ENCODE measurements around the gene CRCP. TPM values are rescaled to one million over a fixed set of nuclear protein-coding genes. Genes with fewer than 3 reads are reported as not detected.
"Not testable (repeated sequence)": the region's sequence is repeated elsewhere in the genome, so short reads cannot be mapped to it uniquely, and the experiment has no call there.

CRCP gene
- total RNA-seq (10 to 100 TPM; 11.3 to 18.8 (median 13.0) TPM), polyA plus RNA-seq (10 to 100 TPM; 11.9 to 23.8 (median 17.7) TPM)
- long read RNA-seq, donor 1, partial matches to known transcripts, result 1 of 3 reads
- long read RNA-seq, donor 1, other reads (novel, unspliced or antisense), result 1 of 3 reads
- long read RNA-seq, donor 2, transcript CRCP-203 (6 exons, 3,009 nt), result major isoform, 9 of 14 reads
- long read RNA-seq, donor 2, partial matches to known transcripts, result 0 of 14 reads
- long read RNA-seq, donor 2, other reads (novel, unspliced or antisense), result 4 of 14 reads

- H3K27ac ChIP-seq, result peak within 1 kb of the TSS; percentile 97
- no peaks in the 10 kb centered on the region for H3K36me3 ChIP-seq (ENCODE audit: insufficient read depth in 1 of 2, low read depth in 1 of 2)
- no peaks in the 10 kb centered on the region for H3K27me3 ChIP-seq (ENCODE audit: insufficient read depth in 3 of 3, low read length in 2 of 3)
- peaks cover 38% of the 10 kb centered on the region for H3K4me1 ChIP-seq
- H3K9me3 ChIP-seq, result no peaks in the 10 kb centered on the region
- no peak for TF ChIP-seq CTCF (IDR thresholded peaks at IDR 0.05)
- peak; percentile 84 to 91 for DNase-seq
- WGBS, 3 donors, result 0 to 1% (median 0%) methylated on average over 64 to 67 of the region's 67 CpGs
- ATAC-seq, result peak; percentile 92 to 97 (median 94)
- intact Hi-C loops (cut with DNase I), result loop anchor here (5.0 kb wide), 1 partner anchor 38 kb away; the partner anchor contains the start of gene ASL (in 2 of the 2)
- peak within 1 kb of the TSS; percentile 80 for H3K4me3 ChIP-seq
Observed at GRCh38 chr7:66114743-66115649, at the start of gene CRCP. CRCP (plus strand) TSS chr7:66114847; CDS start chr7:66114963, 116 bp downstream.

GRCh38 chr7:66069732-66070131 lies 44.9 kb upstream of the CRCP start:
- Histone ChIP-seq H3K4me1 (no peaks in the 10 kb centered on the region), H3K4me3 (no peak overlapping the region), H3K36me3 (ENCODE audit: insufficient read depth in 1 of 2, low read depth in 1 of 2) (no peaks in the 10 kb centered on the region), H3K27ac (no peak overlapping the region), H3K9me3 (no peaks in the 10 kb centered on the region), H3K27me3 (ENCODE audit: insufficient read depth in 3 of 3, low read length in 2 of 3) (no peaks in the 10 kb centered on the region)
- TF ChIP-seq CTCF (IDR thresholded peaks at IDR 0.05), result no peak
- no peak for ATAC-seq
- DNase-seq, result no peak
- intact Hi-C loops (cut with DNase I), result no loop called here
- WGBS, 3 donors, result 87 to 90% (median 89%) methylated on average over 4 of the region's 4 CpGs

GRCh38 chr7:66070222-66070621 lies 44.4 kb upstream of the CRCP start:
- Histone ChIP-seq H3K4me1 (no peaks in the 10 kb centered on the region), H3K27me3 (ENCODE audit: insufficient read depth in 3 of 3, low read length in 2 of 3) (no peaks in the 10 kb centered on the region), H3K36me3 (ENCODE audit: insufficient read depth in 1 of 2, low read depth in 1 of 2) (no peaks in the 10 kb centered on the region), H3K27ac (no peak overlapping the region), H3K9me3 (no peaks in the 10 kb centered on the region), H3K4me3 (no peak overlapping the region)
- DNase-seq (no peak), ATAC-seq (no peak)
- no peak for TF ChIP-seq CTCF (IDR thresholded peaks at IDR 0.05)
- intact Hi-C loops (cut with DNase I), result no loop called here
- 82 to 94% (median 91%) methylated on average over 1 of the region's 1 CpG for WGBS, 3 donors

- H3K27me3 ChIP-seq (ENCODE audit: insufficient read depth in 3 of 3, low read length in 2 of 3); H3K4me1 ChIP-seq; DNase-seq; H3K36me3 ChIP-seq (ENCODE audit: insufficient read depth in 1 of 2, low read depth in 1 of 2); H3K9me3 ChIP-seq; intact Hi-C loops (cut with DNase I); H3K4me3 ChIP-seq; ATAC-seq; H3K27ac ChIP-seq: not testable (repeated sequence)
- WGBS, 3 donors, result 52 to 65% (median 54%) methylated on average over 7 of the region's 7 CpGs
Observed at GRCh38 chr7:66072208-66072607, 42.4 kb upstream of the CRCP start.
